Stimulated activated CD4-positive, alpha-beta T cell treated with anti-CD3 and anti-CD28 coated beads, Interleukin-12 subunit alpha, Interleukin-12 subunit beta, amount 100 ng/mL, for 48 hours (primary cell): ENCODE data around the gene AFF4.
"Not testable (repeated sequence)": the region's sequence is repeated elsewhere in the genome, so short reads cannot be mapped to it uniquely, and the experiment has no call there.

ENCODE experiments used
- DNase-seq, 3 donors: peaks; one replicate each; pipeline ENCODE4 v3.0.0-alpha.2; 2020; ENCODE audit warnings: low read depth in 2 of 3, low spot score in 1 of 3

Gene AFF4

GRCh38 chr5:132953710-132954109 is 9.7 kb downstream of the AFF4 start:
- DNase-seq, result no peak

DNA sequence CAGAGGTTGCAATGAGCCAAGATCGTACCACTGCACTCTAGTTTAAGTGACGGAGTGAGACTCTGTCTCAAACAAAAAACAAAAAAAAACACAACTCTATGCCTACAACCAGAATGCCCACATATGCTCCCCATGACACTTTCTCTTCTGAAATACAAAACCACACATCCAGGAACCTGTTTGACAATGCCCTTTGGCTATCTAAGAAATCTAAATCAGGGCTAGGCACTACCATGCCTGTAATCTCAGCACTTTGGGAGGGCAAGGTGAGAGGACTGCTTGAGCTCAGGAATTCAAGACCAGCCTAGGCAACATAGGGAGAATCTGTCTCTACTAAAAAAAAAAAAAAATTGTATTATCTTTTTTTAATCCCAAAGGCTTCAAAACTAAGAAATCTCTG is 10.6 kb downstream of the AFF4 start:
- DNase-seq, result no peak

DNA sequence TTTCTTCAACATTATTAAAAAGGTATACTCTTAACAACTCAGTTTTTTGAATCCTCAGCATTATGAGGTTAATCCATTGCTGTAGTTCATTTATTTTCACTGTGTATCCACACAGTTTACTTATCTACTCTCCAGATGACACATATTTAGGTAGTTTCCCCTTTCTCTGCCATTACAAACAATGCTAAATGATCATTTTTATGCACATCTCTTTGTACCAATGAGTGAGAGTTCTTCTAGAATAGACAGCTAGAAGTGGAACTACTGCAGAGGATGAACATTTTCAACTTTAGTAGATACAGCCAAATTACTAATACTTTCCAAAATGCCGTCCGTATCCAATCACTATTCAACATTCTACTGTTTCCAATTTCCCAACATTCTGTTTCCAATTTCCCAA is 11.5 kb downstream of the AFF4 start:
- no peak for DNase-seq

- no peak for DNase-seq
Measured at GRCh38 chr5:132949136-132949535, 14.3 kb downstream of the AFF4 start.

DNA sequence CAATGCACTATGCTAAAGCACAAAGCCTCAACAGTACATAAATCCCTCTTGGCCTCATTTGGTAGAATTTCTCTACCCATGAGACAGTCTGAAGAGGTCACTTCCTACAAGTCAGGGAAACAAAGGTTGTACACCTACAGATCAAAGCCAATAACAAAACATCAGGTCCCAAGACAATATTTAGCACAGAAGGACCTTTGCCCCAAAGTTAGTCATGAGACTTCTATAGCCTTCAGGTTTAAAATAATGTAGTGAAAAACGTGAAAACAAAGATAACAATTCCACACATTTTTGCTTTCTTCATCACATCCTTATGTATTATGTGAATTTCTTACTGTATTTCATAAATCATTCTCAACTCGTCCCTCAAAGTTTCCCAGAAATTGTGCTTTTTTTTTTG is 15.8 kb downstream of the AFF4 start:
- DNase-seq, result no peak

GRCh38 chr5:132945315-132945714 is 18.1 kb downstream of the AFF4 start:
- DNase-seq, result not testable (repeated sequence)

DNA sequence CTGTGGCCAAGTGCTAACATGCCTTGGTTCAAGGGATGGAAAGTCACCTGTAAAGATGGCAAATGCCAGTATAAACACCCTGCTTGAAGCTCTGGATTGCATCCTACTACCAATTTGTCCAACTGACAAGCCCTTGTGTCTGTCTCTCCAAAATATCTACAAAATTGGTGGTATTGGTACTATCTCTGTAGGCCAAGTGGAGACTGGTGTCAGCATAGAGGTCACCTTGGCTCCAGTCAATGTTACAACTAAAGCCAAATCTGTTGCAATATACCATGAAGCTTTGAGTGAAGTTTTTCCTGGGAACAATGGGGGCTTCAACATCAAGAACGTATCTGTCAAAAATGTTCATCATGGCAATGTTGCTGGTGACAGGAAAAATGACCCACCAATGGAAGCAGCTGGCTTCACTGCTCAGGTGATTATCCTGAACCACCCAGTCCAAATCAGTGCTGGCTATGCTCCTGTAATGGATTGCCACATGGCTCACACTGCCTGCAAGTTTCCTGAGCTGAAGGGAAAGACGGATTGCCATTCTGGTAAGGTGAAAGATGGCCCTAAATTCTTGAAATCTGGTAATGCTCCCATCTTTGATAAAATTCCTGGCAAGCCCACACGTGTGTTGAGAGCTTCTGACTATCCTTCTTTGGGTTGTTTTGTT is 19.9 kb downstream of the AFF4 start:
- DNase-seq, result no peak

- DNase-seq, result no peak
Measured at GRCh38 chr5:132941331-132941730, 22.1 kb downstream of the AFF4 start.

- DNase-seq, result no peak
Measured at GRCh38 chr5:132928062-132928407, 35.4 kb downstream of the AFF4 start.

DNA sequence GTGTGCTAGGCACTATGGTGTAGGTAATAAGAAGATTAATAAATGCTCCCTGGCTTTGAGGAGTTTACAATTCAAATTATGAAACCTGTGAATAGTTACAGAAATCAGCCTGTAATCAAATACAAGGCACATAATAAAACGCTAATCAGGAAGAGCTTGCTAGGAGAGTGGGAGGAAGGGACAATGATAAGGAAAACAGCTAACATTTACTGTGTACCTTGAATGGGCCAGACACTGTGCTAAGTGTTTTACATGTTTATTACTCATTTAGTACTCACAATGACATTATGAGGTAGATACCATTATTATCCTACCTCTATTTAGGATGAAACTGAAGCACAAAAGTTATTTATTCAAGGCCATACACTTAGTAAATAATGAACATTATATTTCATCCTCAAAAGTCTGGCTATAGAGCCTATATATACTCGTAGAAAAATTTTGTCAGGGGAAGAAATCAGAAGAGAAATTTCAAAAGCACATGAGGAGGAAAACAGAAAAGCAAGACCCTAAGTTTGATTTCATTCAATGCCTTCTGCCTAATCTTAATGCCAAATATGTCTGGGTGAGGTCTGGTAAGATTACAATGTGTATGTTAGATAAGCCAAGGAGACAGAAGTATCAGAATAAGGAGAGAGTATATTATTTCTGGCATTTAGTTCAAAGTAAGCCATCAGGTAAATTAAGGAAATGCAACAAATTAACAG is 35.9 kb downstream of the AFF4 start:
- no peak for DNase-seq

- no peak for DNase-seq
Measured at GRCh38 chr5:132926437-132926836, 37.0 kb downstream of the AFF4 start.

GRCh38 chr5:132916086-132916485 is 47.3 kb downstream of the AFF4 start:
- no peak for DNase-seq

DNA sequence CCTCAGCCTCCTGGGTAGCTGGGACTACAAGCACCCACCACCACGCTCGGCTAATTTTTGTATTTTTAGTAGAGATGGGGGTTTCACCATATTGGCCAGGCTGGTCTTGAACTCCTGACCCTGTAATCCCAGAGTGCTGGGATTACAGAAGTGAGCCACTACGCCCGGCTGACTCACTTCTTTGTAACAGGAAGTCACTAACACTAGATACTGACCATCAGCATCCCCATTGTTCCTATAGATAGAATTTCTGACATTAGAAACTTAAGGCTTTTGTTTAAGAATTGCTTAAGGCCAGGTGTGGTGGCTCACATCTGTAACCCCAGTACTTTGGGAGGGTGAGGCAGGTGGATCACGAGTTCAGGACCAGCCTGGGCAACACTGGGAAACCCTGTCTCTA is 47.8 kb downstream of the AFF4 start:
- no peak for DNase-seq

DNA sequence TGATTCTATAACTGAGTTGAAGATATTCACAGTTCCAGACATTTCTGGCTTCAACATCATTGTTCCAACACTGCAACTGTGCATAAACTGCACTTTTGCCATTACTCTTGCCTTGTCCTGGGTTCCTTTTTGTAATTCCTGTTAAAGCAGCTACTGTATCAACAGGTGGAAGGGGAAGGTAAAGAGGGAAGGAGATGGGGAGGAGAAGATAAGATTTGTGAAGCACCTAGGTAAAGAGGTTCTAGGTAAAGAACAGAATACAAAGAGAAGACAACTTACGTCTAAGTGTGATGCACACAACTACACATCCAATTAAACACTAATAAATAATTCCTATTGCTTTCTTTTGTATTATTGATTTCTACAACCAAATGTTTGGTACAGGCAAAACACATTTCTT is 53.7 kb downstream of the AFF4 start:
- DNase-seq, result no peak

DNA sequence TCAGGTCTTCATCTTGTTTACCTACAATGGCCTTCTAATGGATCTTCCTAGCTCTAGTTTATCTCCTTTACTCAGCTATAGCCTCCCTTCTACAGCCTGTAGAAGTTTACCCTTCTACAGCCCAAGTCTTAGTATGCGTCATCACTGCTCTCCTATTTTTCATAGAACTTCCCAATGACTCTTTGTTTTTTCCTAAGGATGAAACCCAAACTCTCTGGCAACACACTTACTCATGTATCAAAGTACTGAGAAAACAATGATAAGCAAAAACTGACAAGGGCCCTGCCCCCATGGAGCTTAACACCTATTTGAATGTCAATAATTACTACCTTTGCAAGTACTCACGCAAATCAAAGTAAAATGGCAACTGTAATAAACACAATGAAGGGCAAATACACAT is 56.3 kb downstream of the AFF4 start:
- no peak for DNase-seq

- DNase-seq, result no peak
Measured at GRCh38 chr5:132905938-132906337, 57.5 kb downstream of the AFF4 start.

DNA sequence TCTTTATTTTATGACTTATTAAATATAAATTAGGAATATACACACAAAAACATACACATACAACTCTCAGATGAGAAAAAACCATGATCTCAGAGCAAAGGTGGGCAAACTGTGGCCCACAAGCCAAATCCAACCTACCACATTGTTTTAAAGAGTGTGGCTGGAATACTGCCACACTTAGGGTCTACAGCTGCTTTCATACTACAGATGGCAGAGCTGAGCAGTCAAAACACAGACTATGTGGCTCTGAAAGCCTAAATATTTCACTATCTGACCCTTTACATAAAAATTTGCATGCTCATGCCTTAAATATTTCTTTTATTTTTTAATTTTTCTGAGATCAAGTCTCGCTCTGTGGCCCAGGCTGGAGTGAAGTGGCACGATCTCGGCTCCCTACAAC is 61.7 kb downstream of the AFF4 start:
- no peak for DNase-seq

DNA sequence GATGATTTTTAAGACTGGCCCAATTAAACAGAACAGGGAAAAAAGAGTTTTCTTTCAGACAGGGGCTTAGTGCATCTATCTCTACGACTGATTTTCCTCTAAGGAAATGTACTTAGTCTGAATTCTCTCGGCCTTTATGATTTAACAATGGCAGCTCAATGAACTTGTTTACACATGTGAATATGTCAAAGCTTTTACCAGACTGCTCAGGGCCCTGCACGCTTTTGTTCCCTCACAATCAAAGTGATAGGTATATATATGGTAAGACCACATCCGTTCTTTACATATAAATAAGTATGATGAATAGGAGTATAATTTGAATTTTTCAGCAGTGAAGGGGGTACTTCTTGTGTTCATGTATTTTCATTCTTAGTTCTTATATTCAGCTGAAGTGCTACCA is 62.4 kb downstream of the AFF4 start:
- DNase-seq, result no peak

GRCh38 chr5:132898094-132898493 is 65.3 kb downstream of the AFF4 start:
- DNase-seq, result no peak

- no peak for DNase-seq
Measured at GRCh38 chr5:132896685-132897084, 66.7 kb downstream of the AFF4 start.

DNA sequence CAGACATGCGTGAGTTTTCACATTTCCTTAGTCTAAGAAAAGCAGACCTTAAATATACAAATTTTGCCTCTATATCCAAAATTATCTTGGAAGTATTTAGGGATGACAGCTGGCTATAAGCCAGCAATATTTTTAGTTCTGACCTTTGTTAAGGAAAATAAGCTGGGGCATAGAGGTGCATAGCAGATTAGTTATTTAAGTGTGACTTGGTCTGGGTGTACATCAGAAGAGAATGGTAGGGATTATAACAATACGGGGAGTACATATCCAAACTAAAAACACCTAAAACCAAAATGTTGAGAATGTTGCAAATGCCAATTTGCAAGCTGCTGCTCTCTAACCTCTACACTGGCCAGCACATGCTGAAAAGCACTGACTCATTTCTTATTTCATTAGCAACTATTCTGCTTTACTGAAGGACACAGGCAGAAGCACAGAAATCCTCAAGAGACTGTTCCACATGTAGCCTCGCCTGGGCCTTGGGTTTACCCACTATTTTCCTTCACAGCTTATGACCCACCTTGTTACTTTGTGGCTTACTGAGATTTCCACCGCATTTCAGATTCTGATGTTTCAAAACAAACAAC is 67.6 kb downstream of the AFF4 start:
- no peak for DNase-seq

- no peak for DNase-seq
Measured at GRCh38 chr5:132890817-132891216, 72.6 kb downstream of the AFF4 start.

DNA sequence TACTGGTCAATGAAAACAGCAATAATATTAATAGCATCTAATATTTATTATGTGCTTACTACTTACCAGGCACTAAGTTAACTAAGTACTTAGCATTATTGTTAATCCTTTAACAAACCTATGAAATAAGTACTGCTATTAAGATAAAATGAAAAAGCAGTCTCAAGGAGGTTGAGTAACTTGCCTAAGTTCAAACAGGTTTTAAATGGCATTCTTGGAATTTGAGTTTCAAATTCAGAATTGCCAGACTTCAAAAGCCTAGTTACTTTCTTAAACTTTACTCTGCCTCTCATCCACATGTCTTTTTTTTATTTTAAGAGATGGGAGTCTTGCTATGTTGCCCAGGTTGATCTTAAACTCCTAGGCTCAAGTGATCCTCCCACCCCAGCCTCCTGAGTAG is 73.9 kb downstream of the AFF4 start:
- no peak for DNase-seq
